Measurements from ENCODE around the gene CBFA2T2.

- TF ChIP-seq CTCF (IDR thresholded peaks at IDR 0.05) = no peak
- no peak for TF ChIP-seq POLR2A (IDR thresholded peaks at IDR 0.05)
Measured at GRCh38 chr20:33676121-33676520, 186.2 kb downstream of the CBFA2T2 start.

All from lower leg skin (tissue), 3 donors.